Trophoblast cell (in vitro differentiated cells and primary cell): ENCODE data around the gene SHROOM1. TPM values are rescaled to one million over a fixed set of nuclear protein-coding genes. Genes with fewer than 3 reads are reported as not detected.
A peak's percentile ranks its signal among the peaks of the same experiment; 100 is the strongest.

Experiments used
- DNase-seq, 2 donors: peaks; one replicate each; pipeline ENCODE4 v3.0.0-alpha.2; 2016
- H2AFZ ChIP-seq: 2 replicates; pipeline ENCODE4 v1.6.1; 2013; ENCODE audit warnings: low read length, moderate library complexity, mild to moderate bottlenecking; ENCODE audit not compliant: insufficient read depth, poor library complexity
- H2AK5ac ChIP-seq: 2 replicates; pipeline ENCODE4 v1.6.1; 2013; ENCODE audit warnings: mild to moderate bottlenecking, low read length
- H2BK120ac ChIP-seq: 2 replicates; pipeline ENCODE4 v1.6.1; 2013; ENCODE audit warnings: low read length, mild to moderate bottlenecking, moderate library complexity; ENCODE audit not compliant: insufficient read depth, poor library complexity
- H2BK12ac ChIP-seq: 2 replicates; pipeline ENCODE4 v1.6.1; 2013; ENCODE audit warnings: mild to moderate bottlenecking, low read length, moderate library complexity
- H2BK5ac ChIP-seq: 2 replicates; pipeline ENCODE4 v1.6.1; 2013; ENCODE audit warnings: low read length, low read depth, moderate library complexity, mild to moderate bottlenecking; ENCODE audit not compliant: poor library complexity
- H3K14ac ChIP-seq: 2 replicates; pipeline ENCODE4 v1.6.1; 2013; ENCODE audit warnings: mild to moderate bottlenecking, low read length
- H3K18ac ChIP-seq: 2 replicates; pipeline ENCODE4 v1.6.1; 2013; ENCODE audit warnings: mild to moderate bottlenecking, low read length
- H3K23ac ChIP-seq: 2 replicates; pipeline ENCODE4 v1.6.1; 2013; ENCODE audit warnings: low read length
- H3K27ac ChIP-seq: 2 replicates; pipeline ENCODE4 v1.5.1; 2013; ENCODE audit warnings: low read depth, mild to moderate bottlenecking, inconsistent platforms, low read length, moderate library complexity
- H3K27me3 ChIP-seq: 2 replicates; pipeline ENCODE4 v1.6.1; 2013; ENCODE audit warnings: inconsistent platforms, mild to moderate bottlenecking, low read length, moderate library complexity; ENCODE audit not compliant: insufficient read depth
- H3K36me3 ChIP-seq, 2 experiments: 1 replicate in 1 of 2; 2 replicates in 1 of 2; pipeline ENCODE4 v1.6.1; 2013; ENCODE audit warnings: low read length in 2 of 2, mild to moderate bottlenecking in 2 of 2, moderate library complexity in 1 of 2; ENCODE audit not compliant: insufficient read depth in 2 of 2, control insufficient read depth in 1 of 2
- H3K4ac ChIP-seq: 2 replicates; pipeline ENCODE4 v1.6.1; 2013; ENCODE audit warnings: low read depth, mild to moderate bottlenecking, low read length, moderate library complexity
- H3K4me1 ChIP-seq, 2 experiments: 1 replicate in 1 of 2; 2 replicates in 1 of 2; pipeline ENCODE4 v1.6.1; 2013; ENCODE audit warnings: low read length in 2 of 2, mild to moderate bottlenecking in 2 of 2, moderate library complexity in 1 of 2; ENCODE audit not compliant: insufficient read depth in 2 of 2, control insufficient read depth in 1 of 2
- H3K4me2 ChIP-seq: 2 replicates; pipeline ENCODE4 v1.6.1; 2013; ENCODE audit warnings: inconsistent platforms, mild to moderate bottlenecking, low read length, moderate library complexity
- H3K4me3 ChIP-seq: 2 replicates; pipeline ENCODE4 v1.5.1; 2013; ENCODE audit warnings: mild to moderate bottlenecking, low read depth, low read length, inconsistent platforms
- H3K79me1 ChIP-seq: one replicate; pipeline ENCODE4 v1.6.1; 2013; ENCODE audit warnings: low read length
- H3K79me2 ChIP-seq: 2 replicates; pipeline ENCODE4 v1.6.1; 2013; ENCODE audit warnings: low read length, mild to moderate bottlenecking; ENCODE audit not compliant: control insufficient read depth, insufficient read depth, poor library complexity
- H3K9ac ChIP-seq: 2 replicates; pipeline ENCODE4 v1.6.1; 2013; ENCODE audit warnings: mild to moderate bottlenecking, low read length
- H3K9me3 ChIP-seq: 2 replicates; pipeline ENCODE4 v1.6.1; 2013; ENCODE audit warnings: low read depth, mild to moderate bottlenecking, control low read depth, inconsistent platforms, low read length; ENCODE audit not compliant: insufficient read depth
- H4K12ac ChIP-seq: 2 replicates; pipeline ENCODE4 v1.6.1; 2013; ENCODE audit warnings: low read depth, mild to moderate bottlenecking, low read length, moderate library complexity
- H4K8ac ChIP-seq: 2 replicates; pipeline ENCODE4 v1.6.1; 2013; ENCODE audit warnings: low read depth, mild to moderate bottlenecking, low read length, moderate library complexity
- H4K91ac ChIP-seq: one replicate; pipeline ENCODE4 v1.6.1; 2013; ENCODE audit warnings: low read depth, mild to moderate bottlenecking, low read length, moderate library complexity
- WGBS: extraction: QIAGEN DNeasy Blood & Tissue Kit; methylation state at CpG from one replicate; pipeline ENCODE4 v1.1.7; 2013; ENCODE audit warnings: missing lambda C conversion rate; ENCODE audit not compliant: insufficient read length, insufficient coverage; ENCODE audit errors: extremely low coverage; 5-methylcytosine and 5-hydroxymethylcytosine counted together
- polyA plus RNA-seq: library from polyadenylated mRNA; stranded (reverse); fragments of 200-250 nt; gene quantifications from 2 replicates; pipeline ENCODE4 v1.2.3, GENCODE V29; 2013

The SHROOM1 gene, protein sequence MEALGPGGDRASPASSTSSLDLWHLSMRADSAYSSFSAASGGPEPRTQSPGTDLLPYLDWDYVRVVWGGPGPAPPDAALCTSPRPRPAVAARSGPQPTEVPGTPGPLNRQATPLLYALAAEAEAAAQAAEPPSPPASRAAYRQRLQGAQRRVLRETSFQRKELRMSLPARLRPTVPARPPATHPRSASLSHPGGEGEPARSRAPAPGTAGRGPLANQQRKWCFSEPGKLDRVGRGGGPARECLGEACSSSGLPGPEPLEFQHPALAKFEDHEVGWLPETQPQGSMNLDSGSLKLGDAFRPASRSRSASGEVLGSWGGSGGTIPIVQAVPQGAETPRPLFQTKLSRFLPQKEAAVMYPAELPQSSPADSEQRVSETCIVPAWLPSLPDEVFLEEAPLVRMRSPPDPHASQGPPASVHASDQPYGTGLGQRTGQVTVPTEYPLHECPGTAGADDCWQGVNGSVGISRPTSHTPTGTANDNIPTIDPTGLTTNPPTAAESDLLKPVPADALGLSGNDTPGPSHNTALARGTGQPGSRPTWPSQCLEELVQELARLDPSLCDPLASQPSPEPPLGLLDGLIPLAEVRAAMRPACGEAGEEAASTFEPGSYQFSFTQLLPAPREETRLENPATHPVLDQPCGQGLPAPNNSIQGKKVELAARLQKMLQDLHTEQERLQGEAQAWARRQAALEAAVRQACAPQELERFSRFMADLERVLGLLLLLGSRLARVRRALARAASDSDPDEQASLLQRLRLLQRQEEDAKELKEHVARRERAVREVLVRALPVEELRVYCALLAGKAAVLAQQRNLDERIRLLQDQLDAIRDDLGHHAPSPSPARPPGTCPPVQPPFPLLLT
- polyA plus RNA-seq = 5.8 and 6.2 TPM in 2 replicates

DNA sequence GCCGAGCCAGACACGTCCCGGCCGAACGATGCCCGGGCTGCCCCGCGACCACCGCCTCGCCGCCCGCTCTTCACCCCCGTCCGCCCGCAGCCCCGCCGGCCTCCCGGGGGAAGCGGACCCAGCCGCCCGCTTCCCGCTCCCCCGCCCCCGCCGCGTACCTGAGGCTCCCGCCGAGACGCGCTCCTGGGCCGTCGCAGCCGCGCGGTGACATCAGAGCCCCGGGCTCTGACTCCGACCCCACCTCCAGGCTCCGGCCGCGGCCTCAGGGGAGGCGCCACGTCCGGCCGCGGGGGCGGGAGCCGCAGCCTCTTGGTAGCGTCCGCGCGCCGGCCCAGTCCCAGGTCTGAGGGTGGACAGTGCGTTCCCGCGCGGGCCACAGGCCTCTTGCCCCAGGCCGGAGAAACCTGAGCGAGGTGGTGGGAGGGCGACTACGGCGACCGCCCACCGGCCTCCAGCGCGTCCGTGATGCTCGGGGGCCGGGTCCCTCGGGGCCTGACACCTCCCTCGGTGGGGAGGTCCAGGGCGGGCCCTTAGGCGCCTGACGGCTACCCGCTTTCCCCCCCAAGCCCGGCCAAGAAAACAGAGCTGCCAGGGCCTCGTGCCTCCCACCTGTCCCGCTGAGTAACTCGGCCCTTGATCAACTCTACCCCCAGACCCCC is at the start of gene SHROOM1:
SHROOM1 (minus strand) TSS at position 212 of the 659 bp plus-strand sequence. CDS start 4,507 bp downstream, outside the sequence.
- H2BK5ac ChIP-seq = peak within 1 kb of the TSS; percentile 31
- peaks cover 14% of the 10 kb centered on the region for H3K79me1 ChIP-seq
- peak within 1 kb of the TSS; percentile 93 for H4K91ac ChIP-seq
- peak within 1 kb of the TSS; percentile 76 for H3K4me3 ChIP-seq
- H3K9me3 ChIP-seq = no peaks in the 10 kb centered on the region
- peak within 1 kb of the TSS; percentile 50 for H3K4ac ChIP-seq
- H3K27ac ChIP-seq = peak within 1 kb of the TSS; percentile 24
- no peaks in the 10 kb centered on the region for H3K27me3 ChIP-seq
- peak within 1 kb of the TSS; percentile 94 for H2AFZ ChIP-seq
- peak within 1 kb of the TSS; percentile 44 for H2AK5ac ChIP-seq
- peak; percentile 52 to 67 for DNase-seq
- WGBS = no CpG with 5 or more reads among the region's 78 CpGs
- H2BK12ac ChIP-seq = no peak within 1 kb of the TSS
- no peak within 1 kb of the TSS for H3K23ac ChIP-seq
- H4K8ac ChIP-seq = peak within 1 kb of the TSS; percentile 91
- H3K79me2 ChIP-seq = peaks cover 6% of the 10 kb centered on the region
- peak within 1 kb of the TSS; percentile 70 for H3K9ac ChIP-seq
- H3K36me3 ChIP-seq = no peaks in the 10 kb centered on the region
- peak within 1 kb of the TSS; percentile 79 for H4K12ac ChIP-seq
- H3K14ac ChIP-seq = peak within 1 kb of the TSS; percentile 94
- H3K4me1 ChIP-seq = peaks cover 17 to 18% of the 10 kb centered on the region in 2 experiments
- peak within 1 kb of the TSS; percentile 92 for H3K18ac ChIP-seq
- H3K4me2 ChIP-seq = peak within 1 kb of the TSS; percentile 81
- peak within 1 kb of the TSS; percentile 78 for H2BK120ac ChIP-seq

DNA sequence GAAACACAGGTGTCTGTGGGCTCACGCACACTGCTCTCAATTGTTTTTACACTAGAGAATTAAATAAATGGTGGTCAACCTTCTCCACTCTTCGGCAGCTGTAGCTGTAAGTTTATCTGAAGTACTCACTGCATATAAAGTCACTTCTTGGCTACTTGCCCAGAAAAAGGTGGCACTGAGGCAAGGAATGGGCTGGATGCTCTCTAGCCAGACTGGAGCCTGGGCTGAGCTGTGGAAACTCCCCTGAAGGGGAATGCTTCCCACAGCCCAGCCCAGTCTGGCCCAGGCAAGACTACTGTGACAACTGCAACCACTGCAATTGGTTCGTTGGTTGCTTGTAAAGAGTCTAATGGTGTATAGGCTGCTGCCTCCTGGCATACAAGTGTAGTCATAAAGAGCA is 47.5 kb upstream of the SHROOM1 start:
- WGBS = no CpG with 5 or more reads among the region's 3 CpGs

DNA sequence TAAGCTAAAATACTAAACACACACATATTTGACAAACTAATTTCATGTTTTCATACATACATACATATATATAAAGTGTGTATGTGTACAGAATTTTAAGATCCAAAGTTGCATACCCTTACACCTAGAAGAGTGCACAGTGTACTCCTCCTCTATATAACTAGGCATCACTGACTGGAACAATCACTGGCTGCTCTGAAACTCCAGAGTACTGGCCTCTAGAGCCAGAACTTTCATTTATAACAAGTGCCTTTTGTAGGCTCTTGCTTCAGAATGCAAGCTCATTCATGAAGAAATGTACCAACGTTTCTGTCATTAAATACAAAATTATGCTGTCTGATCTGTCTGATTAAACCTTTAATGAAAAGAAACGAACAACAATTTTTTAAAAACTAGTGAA is 47.0 kb upstream of the SHROOM1 start:
- H3K9me3 ChIP-seq = no peaks in the 10 kb centered on the region
- peaks cover 18 to 32% of the 10 kb centered on the region in 2 experiments for H3K36me3 ChIP-seq
- no peak overlapping the region for H3K27ac ChIP-seq
- H2BK120ac ChIP-seq = no peak overlapping the region
- H3K27me3 ChIP-seq = no peaks in the 10 kb centered on the region
- H4K8ac ChIP-seq = no peak overlapping the region
- H2AFZ ChIP-seq = no peak overlapping the region
- DNase-seq = no peak
- no peaks in the 10 kb centered on the region for H3K79me2 ChIP-seq
- WGBS = no CpG with 5 or more reads among the region's 2 CpGs
- no peak overlapping the region for H3K4me2 ChIP-seq
- H3K79me1 ChIP-seq = no peaks in the 10 kb centered on the region
- H3K23ac ChIP-seq = no peak overlapping the region
- no peak overlapping the region for H3K9ac ChIP-seq
- no peak overlapping the region for H4K91ac ChIP-seq
- H2AK5ac ChIP-seq = no peak overlapping the region
- no peak overlapping the region for H3K18ac ChIP-seq
- H3K4me1 ChIP-seq = no peaks in the 10 kb centered on the region
- H2BK5ac ChIP-seq = no peak overlapping the region
- no peak overlapping the region for H3K14ac ChIP-seq
- H3K4me3 ChIP-seq = no peak overlapping the region
- H3K4ac ChIP-seq = no peak overlapping the region
- no peak overlapping the region for H4K12ac ChIP-seq
- no peak overlapping the region for H2BK12ac ChIP-seq

More for the DNA sequence above, 47.5 kb upstream of the SHROOM1 start:
- Histone ChIP-seq H3K27me3 (no peaks in the 10 kb centered on the region), H2BK5ac (no peak overlapping the region), H3K4me2 (no peak overlapping the region), H3K9ac (no peak overlapping the region), H3K79me2 (no peaks in the 10 kb centered on the region), H3K18ac (no peak overlapping the region), H2BK12ac (no peak overlapping the region), H4K8ac (no peak overlapping the region), H3K14ac (no peak overlapping the region), H2AFZ (no peak overlapping the region), H3K9me3 (no peaks in the 10 kb centered on the region), H2BK120ac (no peak overlapping the region), H3K4me1 (no peaks in the 10 kb centered on the region), H3K27ac (no peak overlapping the region), H3K4ac (no peak overlapping the region), H3K23ac (no peak overlapping the region), H3K36me3 (peaks cover 19 to 34% of the 10 kb centered on the region in 2 experiments), H4K91ac (no peak overlapping the region), H4K12ac (no peak overlapping the region), H3K79me1 (no peaks in the 10 kb centered on the region), H3K4me3 (no peak overlapping the region), H2AK5ac (no peak overlapping the region)
- DNase-seq = no peak
